HG03439 (cell line): ENCODE data around the gene SLC30A2.

Source experiments
- ATAC-seq: cut with Tn5 transposase; IDR thresholded peaks from one replicate; pipeline ENCODE4 v1.9.1; 2021; ENCODE audit warnings: mild to moderate bottlenecking, moderate library complexity; ENCODE audit not compliant: unreplicated experiment

Gene SLC30A2

GRCh38 chr1:26043765-26044164 lies 2.2 kb downstream of the SLC30A2 start:
- no peak for ATAC-seq

- no peak for ATAC-seq
Observed at GRCh38 chr1:26041978-26042377, 3.9 kb downstream of the SLC30A2 start.

- ATAC-seq = no peak
Observed at GRCh38 chr1:26041401-26041800, 4.5 kb downstream of the SLC30A2 start.

GRCh38 chr1:26038904-26039303 lies 7.0 kb downstream of the SLC30A2 start:
- ATAC-seq = no peak

- ATAC-seq = no peak
Observed at GRCh38 chr1:26038477-26038876, 7.4 kb downstream of the SLC30A2 start.

GRCh38 chr1:26037904-26038303 lies 8.0 kb downstream of the SLC30A2 start:
- no peak for ATAC-seq

GRCh38 chr1:26036756-26037281 lies 9.1 kb downstream of the SLC30A2 start:
- ATAC-seq = no peak

GRCh38 chr1:26035959-26036755 lies 9.8 kb downstream of the SLC30A2 start:
- peak; percentile 72 for ATAC-seq

- ATAC-seq = peak; percentile 87
Observed at GRCh38 chr1:26035203-26035958, 10.5 kb downstream of the SLC30A2 start.

- no peak for ATAC-seq
Observed at GRCh38 chr1:26034504-26035202, 11.3 kb downstream of the SLC30A2 start.

GRCh38 chr1:26032656-26033357 lies 13.1 kb downstream of the SLC30A2 start:
- no peak for ATAC-seq

GRCh38 chr1:26031611-26032220 lies 14.2 kb downstream of the SLC30A2 start:
- ATAC-seq = no peak

GRCh38 chr1:26031196-26031595 lies 14.7 kb downstream of the SLC30A2 start:
- ATAC-seq = no peak

- ATAC-seq = no peak
Observed at GRCh38 chr1:26029864-26030481, 15.9 kb downstream of the SLC30A2 start.

- no peak for ATAC-seq
Observed at GRCh38 chr1:26029054-26029863, 16.7 kb downstream of the SLC30A2 start.

GRCh38 chr1:26028490-26028980 lies 17.4 kb downstream of the SLC30A2 start:
- no peak for ATAC-seq

GRCh38 chr1:26027716-26028489 lies 18.0 kb downstream of the SLC30A2 start:
- ATAC-seq = no peak

- no peak for ATAC-seq
Observed at GRCh38 chr1:26025517-26025916, 20.4 kb downstream of the SLC30A2 start.
